Right renal cortex interstitium (tissue), 3 donors: ENCODE results near the gene APCDD1. TPM values are rescaled to one million over a fixed set of nuclear protein-coding genes. Genes with fewer than 3 reads are reported as not detected.
"Not testable (repeated sequence)": the region's sequence is repeated elsewhere in the genome, so short reads cannot be mapped to it uniquely, and the experiment has no call there.

Source experiments
- DNase-seq, 3 donors: peaks; one replicate each; pipeline ENCODE4 v3.0.0-alpha.2; 2013; ENCODE audit warnings: low read depth in 3 of 3, low spot score in 2 of 3
- polyA plus RNA-seq, 3 donors: library from polyadenylated mRNA; unstranded; fragments of 120-200 nt; gene quantifications; one replicate each; pipeline ENCODE4 v1.2.1, GENCODE V29; 2013; ENCODE audit not compliant: insufficient read length in 3 of 3

APCDD1 gene
- polyA plus RNA-seq, 3 donors, result 57.3 to 126 (median 126) TPM

DNA sequence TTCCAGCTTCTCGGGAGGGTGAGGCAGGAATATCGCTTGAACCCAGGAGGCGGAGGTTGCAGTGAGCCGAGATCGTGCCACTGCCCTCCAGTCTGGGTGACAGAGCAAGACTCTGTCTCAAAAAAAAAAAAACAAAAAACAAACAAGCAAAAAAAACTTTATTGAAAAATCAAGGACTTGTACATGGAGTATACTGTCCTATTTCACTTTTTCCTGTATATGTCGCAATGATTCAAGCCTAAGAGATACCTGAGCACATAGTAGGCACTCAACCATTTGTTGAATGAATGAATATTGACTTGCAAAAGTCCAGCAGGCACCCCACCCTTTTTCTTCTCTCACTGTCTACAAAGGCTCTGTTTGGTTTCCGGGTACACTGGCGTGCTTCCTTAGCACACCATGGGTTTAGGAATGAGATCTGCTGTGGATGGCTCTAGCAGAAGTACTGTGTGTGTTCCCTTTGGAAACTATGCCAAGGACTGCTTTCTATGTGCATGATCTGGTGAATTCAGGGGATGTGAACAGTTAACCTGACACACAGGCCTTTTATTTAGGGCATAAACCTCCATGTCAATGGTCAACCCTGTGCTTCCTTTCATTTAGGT lies 6.1 kb downstream of the APCDD1 start:
- no peak for DNase-seq

DNA sequence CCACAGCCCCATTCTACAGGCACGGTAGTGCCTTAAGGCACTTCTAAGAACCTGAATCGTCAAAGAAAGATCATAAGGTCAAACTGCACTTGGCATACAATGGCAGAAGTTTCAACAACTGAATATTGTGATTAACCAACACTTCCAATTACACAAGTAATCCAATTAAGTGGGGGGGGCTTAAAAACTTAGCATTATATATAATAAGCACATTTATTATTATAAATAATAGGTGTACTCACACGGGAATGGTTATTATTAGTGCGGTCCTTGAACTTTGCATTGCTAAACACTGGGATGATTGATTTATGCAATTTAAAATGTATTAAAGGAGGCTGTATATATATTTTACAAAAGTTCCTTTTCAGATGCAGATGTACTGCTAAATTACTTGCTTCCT lies 7.6 kb downstream of the APCDD1 start:
- DNase-seq, result no peak

DNA sequence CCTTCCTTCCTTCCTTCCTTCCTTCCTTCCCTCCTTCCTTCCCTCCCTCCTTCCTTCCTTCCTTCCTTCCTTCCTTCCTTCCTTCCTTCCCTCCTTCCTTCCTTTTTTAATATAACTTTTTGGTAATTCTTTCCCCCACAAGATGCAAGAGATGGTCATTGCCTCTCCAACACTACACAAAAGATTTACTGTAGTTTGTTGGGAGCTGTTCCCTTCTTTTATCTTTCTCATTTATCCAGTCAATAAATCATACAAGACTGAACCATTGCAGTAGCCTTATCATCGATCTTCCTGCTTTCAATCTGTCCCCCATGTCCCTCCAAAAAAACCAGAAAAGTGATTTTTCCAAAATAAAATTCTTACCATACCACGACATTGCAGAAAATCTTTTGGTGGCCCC lies 8.2 kb downstream of the APCDD1 start:
- DNase-seq, result no peak

DNA sequence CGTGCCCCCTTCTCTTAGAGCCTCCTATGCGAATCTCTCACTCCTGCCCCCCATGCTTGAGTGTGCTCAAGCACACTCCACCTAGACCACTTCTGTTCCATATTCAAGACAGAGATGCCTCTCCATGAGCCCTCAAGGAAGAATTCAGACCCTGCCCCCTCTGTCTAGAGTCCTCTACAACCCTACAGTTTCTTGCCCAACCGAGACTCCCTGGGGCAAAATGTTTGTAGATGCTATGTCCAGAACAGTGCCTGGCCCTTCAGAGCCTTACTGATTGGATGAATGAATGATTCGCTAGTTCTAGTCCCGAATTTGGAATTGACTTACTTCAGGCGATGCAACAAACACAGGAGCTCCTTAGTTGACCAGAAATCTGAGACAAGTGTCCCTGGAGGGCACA lies 8.7 kb downstream of the APCDD1 start:
- DNase-seq, result no peak

DNA sequence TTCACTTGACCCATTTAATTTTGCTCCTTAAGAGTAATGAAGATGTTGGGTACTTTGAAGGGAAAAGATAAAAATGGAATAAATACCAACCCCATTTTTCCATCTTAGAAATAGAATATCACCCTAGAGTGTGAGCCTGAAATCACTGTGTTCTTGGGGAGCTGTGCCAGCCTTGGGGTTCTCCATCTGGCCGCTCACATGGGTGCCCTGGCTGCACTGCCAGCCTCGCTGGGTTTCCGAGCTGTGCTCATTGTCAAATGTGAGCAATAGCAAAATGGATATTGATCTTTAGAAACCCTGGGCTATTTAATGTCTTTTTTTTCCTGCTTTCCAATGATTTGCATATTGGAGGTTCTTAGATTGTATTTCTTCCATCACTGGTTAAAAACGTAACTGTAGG lies 9.3 kb downstream of the APCDD1 start:
- DNase-seq, result no peak

DNA sequence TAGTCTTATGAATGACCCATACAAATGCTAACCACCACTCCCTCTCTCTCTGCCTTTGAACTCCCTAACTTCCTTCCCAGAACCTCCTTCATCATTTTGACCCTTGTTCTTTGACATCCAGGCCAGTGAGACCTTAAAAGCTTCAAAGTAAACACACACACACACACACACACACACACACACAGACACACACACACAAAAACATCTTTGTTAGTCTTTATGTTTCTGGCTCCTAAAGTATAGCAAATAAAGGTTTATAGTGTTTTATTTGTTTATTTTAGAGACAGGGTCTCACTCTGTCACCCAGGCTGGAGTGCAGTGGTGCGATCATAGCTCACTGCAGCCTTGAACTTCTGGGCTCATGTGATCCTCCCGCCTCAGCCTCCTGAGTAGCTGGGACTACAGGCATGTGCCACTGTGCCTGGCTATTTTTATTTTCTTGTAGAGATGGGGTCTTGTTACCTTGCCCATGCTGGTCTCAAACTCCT lies 9.8 kb downstream of the APCDD1 start:
- not testable (repeated sequence) for DNase-seq

DNA sequence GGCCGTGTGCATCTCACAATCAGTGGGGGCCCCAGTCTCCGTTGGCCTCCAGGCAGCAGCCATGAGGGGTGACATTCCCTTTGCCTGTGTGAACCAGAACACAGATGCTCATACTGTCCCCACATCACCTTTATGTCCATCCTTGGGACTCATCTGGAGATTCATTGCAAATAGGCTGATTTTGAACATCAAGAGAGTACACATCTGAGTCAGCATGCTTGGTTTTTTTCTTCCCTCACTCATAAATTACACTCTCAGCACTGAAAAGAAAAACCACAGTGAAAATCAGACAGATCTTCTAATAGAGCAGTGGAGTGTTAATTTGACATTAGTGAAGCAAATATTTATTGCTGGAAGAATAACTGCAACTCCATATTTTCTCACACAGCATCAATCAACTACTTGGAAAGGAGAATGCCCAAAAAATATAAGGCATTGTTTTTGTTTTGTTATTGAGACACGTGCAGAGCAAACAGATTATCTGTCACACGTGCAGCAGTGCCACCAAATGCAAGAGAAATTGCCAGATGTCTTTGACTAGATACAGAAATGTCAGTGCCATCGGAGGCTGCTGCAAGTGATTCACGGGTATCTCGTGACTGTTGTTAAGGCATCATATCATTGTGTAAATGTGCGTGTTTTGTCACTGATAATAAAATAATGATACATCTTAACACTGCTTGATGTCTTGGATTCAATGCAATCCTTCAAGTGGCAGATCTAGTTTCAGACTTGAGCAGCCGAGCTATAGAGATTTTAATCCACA lies 10.9 kb downstream of the APCDD1 start:
- DNase-seq, result no peak

DNA sequence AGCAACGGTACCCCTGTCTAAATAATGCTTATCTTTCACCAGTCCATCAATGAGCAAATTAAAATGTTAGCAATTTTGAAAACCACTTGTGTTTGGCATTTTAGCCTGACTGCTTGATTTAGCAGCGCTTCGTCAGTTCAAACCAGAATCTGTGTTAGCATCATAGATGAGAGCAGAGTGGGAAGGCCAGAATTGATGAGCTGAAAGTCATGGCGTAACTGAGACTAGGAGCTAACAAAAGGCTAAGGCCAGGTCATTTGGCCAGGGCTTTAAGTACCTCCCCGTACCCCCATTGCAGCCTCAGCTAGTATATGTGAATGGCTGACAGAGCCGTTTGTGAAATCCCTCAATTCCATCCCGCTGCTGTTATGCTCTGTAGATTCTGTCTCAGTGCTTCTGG lies 16.0 kb downstream of the APCDD1 start:
- no peak for DNase-seq

DNA sequence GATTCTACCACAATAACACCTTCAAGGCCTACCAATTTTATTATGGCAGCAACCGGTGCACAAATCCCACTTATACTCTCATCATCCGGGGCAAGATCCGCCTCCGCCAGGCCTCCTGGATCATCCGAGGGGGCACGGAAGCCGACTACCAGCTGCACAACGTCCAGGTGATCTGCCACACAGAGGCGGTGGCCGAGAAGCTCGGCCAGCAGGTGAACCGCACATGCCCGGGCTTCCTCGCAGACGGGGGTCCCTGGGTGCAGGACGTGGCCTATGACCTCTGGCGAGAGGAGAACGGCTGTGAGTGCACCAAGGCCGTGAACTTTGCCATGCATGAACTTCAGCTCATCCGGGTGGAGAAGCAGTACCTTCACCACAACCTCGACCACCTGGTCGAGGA lies 17.1 kb downstream of the APCDD1 start:
- no peak for DNase-seq

DNA sequence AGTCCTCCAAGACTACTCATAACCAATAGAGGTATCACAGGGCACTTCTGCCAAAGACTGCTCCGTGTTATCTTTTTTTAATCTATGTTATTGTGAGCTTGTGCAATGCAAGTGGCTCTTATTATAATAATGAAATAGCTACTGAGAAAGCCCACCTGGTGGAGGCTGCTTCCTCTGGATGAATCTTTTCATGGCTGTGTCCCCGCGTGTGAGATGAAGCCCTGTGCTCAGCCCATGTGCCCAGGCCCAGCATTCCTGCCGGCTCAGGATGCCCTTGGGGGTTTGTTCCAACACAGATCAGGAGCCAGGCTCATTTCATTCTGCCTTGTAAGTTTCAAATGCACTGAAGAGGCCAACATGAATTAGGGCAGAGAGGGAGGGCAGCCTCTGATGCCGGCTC lies 18.7 kb downstream of the APCDD1 start:
- no peak for DNase-seq

DNA sequence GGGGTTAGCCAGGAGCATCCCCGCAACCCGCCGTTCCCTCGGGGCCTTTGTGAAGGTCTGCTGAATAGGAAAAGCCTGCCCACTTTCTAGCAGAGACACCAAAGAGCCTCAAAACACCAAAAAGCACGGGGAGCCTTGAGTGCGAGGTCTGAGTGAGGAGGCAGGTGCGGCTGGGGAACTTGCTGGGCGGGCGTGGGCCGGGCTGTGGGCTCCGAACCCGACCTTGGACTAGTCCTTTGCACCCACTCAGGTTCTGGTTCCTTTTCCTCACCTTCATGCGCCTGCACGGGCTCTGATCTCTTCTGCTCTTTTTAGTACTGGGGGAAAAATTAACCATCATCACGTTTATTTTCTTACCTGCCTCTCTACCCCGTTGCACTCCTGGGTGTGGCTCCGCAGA lies 19.9 kb downstream of the APCDD1 start:
- DNase-seq, result no peak

DNA sequence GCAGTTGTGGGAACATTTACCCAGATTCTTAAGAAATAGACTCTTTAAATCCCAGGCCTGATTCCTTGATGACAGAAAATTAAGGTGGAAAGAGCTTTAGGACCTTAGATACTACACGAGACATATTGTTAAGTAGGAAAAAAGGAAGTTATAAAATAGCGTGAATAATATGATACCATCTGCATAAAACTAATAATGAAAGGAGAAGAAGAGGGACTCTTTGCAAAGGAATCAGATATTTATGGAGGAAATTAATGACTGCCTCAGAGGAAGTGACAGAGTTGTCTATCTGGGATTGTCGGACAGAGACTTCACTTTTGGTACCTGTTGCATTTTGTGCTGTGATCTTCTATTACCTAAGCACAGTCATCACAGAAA lies 20.8 kb downstream of the APCDD1 start:
- DNase-seq, result no peak

DNA sequence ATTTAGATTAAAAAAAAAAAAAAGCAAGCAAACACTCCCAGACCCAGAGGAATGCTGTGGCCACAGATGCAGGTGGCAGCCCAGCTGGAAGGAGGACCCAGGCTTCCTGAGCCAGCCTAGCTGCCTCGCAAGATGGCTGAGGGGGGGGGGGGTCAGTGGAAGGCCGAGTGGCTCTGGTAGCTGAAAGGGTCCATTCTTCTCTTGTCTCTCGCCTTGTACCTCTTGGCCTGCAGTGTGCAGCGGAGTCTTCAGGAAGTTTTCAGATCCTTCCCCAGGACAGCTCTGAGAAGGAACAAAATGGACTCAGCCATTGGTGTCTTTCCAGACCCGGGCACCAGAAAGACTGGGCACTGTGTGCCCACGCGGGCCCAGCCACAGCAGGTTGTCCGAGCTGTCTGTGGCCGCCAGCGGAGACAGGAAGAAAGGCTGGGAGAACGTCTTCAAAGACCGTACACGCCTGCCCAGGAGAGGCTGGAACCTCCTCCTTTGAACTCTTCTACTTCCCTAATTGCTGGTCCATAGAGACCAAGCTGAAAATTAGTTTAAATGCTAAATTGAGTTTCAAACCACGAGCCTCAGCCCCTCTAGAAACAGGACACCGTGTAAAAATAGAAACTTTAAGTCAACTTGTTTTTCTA lies 21.3 kb downstream of the APCDD1 start:
- DNase-seq, result no peak

DNA sequence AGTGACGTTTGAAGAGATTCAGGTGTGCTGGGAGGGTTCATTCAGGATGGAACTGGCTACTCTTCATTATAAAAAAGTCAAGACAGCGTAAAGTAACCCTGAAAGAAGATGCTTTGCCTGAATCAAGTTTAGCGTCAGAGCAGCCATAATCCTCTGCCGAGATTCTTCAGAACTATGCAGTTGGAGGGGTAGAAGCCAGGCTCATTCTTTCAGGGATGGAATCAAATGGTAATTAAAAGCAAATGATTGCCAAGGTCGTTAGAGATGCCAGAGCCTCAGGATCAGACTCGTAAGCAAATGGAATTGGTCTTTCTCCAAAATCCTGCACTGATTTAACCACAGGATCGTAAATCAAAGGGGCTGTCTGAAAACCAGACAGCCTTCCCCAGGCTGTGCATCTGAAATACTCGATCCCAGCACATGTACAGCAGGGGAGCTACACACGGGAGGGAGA lies 21.9 kb downstream of the APCDD1 start:
- DNase-seq, result no peak

DNA sequence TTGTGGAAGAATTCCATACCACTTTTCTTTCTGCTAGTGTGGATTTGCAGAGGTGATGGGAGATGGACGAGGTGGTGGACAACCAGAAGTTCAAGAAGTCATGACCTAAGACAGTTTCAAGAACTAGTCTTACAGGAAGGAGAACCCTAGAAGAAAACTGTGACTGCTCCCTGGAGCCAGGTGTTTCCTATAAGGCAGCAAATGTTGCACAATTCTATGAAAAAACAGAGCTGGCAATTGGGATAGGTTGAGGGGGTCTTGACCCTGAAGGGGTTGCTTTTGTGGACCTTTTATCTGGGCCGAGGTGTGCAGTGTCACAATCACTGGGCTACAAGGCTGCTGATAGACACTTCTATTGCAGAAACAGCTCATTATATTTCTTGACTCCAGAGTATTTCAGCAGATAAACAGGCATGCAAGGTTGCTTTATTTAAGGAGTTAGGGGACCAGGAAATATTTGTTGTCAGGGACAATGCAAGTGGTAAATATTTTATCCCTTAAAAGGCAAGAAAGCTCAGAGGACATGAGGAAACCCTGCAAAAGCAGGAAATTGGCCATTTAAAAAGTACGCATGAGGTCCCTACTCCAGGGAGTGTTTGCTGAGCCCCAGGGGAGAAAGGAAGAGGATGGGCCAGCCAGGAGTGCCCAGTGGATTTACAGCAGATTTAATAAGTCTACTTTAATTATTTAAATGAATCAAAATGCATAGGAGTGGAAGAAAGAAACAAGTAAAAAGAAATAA lies 22.9 kb downstream of the APCDD1 start:
- no peak for DNase-seq

DNA sequence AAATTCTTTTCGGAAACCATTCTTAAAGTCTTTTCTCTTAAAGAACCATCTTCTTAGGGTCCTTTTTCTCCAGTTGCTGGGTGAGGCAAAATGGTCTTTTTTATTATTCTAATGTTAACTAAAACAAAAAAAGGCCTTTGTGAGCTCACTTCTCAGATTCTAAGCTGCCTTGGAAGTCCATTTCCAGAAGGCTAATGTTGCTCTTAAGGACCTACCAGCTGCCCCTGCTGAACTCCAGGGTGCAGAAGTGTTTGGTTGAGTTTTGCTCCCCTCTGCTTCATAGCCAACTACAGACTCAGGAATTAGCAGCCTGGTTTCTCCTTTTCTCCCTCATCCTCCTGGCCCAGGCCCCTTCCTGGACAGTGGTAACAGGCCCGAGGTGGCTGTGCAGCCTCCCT lies 23.4 kb downstream of the APCDD1 start:
- DNase-seq, result no peak

DNA sequence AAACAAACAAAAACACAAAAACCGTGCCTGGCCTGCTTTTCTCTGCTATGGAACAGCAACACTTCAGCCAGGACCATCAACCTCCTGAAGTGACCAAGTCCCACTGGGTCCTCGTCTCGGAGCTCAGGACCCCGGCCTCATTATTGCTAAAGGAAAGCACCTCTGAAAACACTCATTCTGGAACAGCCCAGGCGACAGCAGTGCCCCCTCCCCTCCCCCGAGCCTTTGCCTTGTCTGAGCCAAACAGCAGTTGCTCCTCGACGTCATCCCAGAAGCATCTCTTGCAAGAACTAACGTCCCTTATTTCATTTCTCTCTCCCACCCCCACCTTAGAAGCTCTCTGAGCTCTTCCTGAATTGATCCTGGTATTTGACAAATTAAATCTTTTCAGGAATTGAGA lies 27.4 kb downstream of the APCDD1 start:
- DNase-seq, result no peak

DNA sequence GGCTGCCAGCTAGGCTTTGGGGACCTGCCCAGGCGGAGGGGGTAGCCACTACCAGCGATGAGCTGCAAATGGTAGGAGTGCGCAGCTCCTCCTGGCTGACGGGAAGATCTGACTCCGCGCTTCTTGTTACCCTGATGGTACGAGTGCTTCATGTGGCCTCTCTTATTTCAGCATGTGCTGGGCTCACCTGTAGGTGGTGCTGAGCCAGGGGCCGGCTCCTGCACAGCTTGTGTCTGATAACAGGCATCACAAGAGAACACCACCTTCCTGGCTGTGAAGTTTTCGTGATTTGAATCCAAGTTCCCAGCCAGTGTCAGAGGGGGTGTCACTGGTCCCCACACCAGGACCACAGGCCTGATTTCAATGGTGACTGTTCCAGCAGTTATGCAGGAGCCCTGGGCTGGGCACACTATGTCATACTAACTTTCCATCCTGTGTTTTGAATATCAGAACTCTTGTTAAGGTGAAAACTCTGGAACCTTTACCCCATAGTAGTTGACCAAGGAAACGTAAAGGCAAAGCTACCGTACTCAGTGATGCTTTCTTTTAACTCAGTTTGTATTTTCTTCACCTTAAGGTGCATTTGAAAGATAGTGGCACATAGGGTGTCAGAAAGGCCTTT lies 28.0 kb downstream of the APCDD1 start:
- no peak for DNase-seq

DNA sequence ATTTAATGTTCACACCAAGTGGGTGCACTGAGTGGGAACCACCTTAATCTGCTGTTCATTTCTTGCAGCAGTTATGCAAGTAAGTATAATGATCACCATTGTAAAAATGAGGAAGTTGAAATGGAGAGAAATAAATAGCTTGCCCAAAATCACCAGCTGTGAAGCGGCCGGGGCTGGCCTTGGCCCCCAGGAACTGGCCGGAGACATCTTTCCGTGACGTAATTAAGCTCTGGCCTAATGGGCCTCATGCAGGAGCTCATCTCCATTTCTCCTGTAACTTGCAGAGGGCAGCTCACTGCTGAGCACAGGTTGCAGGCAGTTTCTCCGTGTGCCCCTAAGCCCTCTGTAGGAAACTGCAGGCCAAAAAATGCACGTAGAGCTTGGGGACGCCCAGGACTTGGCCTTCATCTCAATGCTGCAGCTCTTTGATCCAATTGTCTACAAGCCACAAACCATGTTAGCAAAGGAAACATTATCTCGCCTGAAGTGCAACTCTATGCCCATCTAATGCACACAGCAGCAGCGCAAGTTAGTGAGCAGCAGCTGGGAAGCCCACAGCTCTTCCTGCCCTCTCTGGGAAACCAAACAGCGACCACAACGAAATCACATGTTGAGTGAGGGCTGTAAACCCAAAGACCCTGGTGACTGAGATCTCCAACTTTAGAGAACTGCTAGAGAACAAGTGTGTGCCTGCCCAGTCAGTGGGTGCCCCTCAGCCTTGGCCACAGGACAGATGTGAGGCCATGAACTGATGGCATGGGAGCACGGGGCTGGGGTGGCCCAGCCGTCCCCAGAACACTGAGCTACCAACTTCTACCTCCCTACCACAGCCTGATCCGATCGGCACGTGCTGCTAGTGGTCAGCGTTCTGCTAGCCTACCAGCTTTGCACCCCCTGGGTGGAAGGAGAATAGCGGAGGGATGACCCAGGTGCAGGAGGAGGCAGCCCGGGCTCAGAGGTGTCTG lies 28.8 kb downstream of the APCDD1 start:
- DNase-seq, result no peak

DNA sequence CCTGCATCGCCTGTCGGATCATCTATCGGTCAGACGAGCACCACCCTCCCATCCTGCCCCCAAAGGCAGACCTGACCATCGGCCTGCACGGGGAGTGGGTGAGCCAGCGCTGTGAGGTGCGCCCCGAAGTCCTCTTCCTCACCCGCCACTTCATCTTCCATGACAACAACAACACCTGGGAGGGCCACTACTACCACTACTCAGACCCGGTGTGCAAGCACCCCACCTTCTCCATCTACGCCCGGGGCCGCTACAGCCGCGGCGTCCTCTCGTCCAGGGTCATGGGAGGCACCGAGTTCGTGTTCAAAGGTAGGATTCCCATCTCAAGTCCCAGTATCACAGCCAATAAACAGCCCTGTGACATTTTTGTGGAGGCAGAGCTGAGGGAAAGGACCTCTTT lies 31.0 kb downstream of the APCDD1 start:
- DNase-seq, result no peak
